Fibroblast of lung (primary cell): ENCODE data around the gene CCL17. TPM values are rescaled to one million over a fixed set of nuclear protein-coding genes. Genes with fewer than 3 reads are reported as not detected.

Experiments used
- DNase-seq, 2 donors: peaks; one replicate each; pipeline versions ENCODE4 v3.0.0 to v3.0.0-alpha.2; 2010; ENCODE audit warnings: low read depth in 2 of 2
- H2AFZ ChIP-seq: 2 replicates; pipeline ENCODE4 v1.5.1; 2012; ENCODE audit warnings: low read length, control low read depth, inconsistent platforms
- H3K27ac ChIP-seq: 2 replicates; pipeline ENCODE4 v1.5.1; 2011; ENCODE audit warnings: low read length, control low read depth; ENCODE audit not compliant: insufficient read depth
- H3K27me3 ChIP-seq: 2 replicates; pipeline ENCODE4 v1.5.1; 2011; ENCODE audit warnings: mild to moderate bottlenecking, low read length; ENCODE audit not compliant: control insufficient read depth, insufficient read depth
- H3K36me3 ChIP-seq: 2 replicates; pipeline ENCODE4 v1.5.1; 2011; ENCODE audit warnings: low read length; ENCODE audit not compliant: control insufficient read depth, insufficient read depth
- H3K4me1 ChIP-seq: 2 replicates; pipeline ENCODE4 v1.5.1; 2011; ENCODE audit warnings: low read length; ENCODE audit not compliant: control insufficient read depth, insufficient read depth; ENCODE audit errors: extremely low read depth
- H3K4me2 ChIP-seq: 2 replicates; pipeline ENCODE4 v1.5.1; 2011; ENCODE audit warnings: low read length, control low read depth; ENCODE audit not compliant: insufficient read depth; ENCODE audit errors: extremely low read depth
- H3K4me3 ChIP-seq, 4 experiments: fragments of 200-600 bp in 1 of 4; sonication (generic) in 1 of 4; replicated peaks in 1 of 4; 2 replicates each; pipeline ENCODE4 v1.5.1; 2011 to 2016; ENCODE audit warnings: low read length in 4 of 4, low read depth in 3 of 4, mild to moderate bottlenecking in 3 of 4, control low read depth in 2 of 4, inconsistent platforms in 1 of 4, mixed read lengths in 1 of 4; ENCODE audit not compliant: insufficient read depth in 1 of 4; ENCODE audit errors: control extremely low read depth in 1 of 4
- H3K79me2 ChIP-seq: 2 replicates; pipeline ENCODE4 v1.5.1; 2012; ENCODE audit warnings: mild to moderate bottlenecking, low read length, inconsistent platforms; ENCODE audit not compliant: control insufficient read depth, insufficient read depth
- H3K9ac ChIP-seq: 2 replicates; pipeline ENCODE4 v1.5.1; 2011; ENCODE audit warnings: mild to moderate bottlenecking, low read length, control low read depth; ENCODE audit not compliant: insufficient read depth
- H3K9me3 ChIP-seq: 2 replicates; pipeline ENCODE4 v1.5.1; 2012; ENCODE audit warnings: low read depth, low read length; ENCODE audit not compliant: control insufficient read depth, insufficient read depth
- H4K20me1 ChIP-seq: 2 replicates; pipeline ENCODE4 v1.5.1; 2011; ENCODE audit warnings: low read length; ENCODE audit not compliant: control insufficient read depth, insufficient read depth; ENCODE audit errors: extremely low read depth
- EZH2 ChIP-seq: IDR thresholded peaks from 2 replicates; pipeline ENCODE4 v1.5.1; 2012; ENCODE audit warnings: low read length, control low read depth, mild to moderate bottlenecking; ENCODE audit errors: missing control alignments
- polyA plus RNA-seq, 2 donors: library from polyadenylated mRNA; depleted of rRNA in 1 of 2; stranded (reverse) in 1 of 2; unstranded in 1 of 2; fragments of >200 nt; gene quantifications; 2 replicates each; pipeline ENCODE4 v1.2.1, GENCODE V29; 2011 to 2012; ENCODE audit warnings: missing spikeins in 1 of 2
- total RNA-seq: library from RNA; depleted of rRNA; stranded (reverse); fragments of >200 nt; gene quantifications from 2 replicates; pipeline ENCODE4 v1.2.1, GENCODE V29; 2014
- TF ChIP-seq, protein P1 (sequence below), 2 donors: IDR thresholded peaks in 1 of 2; conservative IDR thresholded peaks in 1 of 2; 1 replicate in 1 of 2; 2 replicates in 1 of 2; pipeline ENCODE4 v1.5.1; 2011 to 2012; ENCODE audit warnings: low read length in 2 of 2, control low read depth in 1 of 2, inconsistent platforms in 1 of 2, low read depth in 1 of 2, mild to moderate bottlenecking in 1 of 2

Gene CCL17
- total and polyA plus RNA-seq, 2 donors (not counting 1 experiment from before 2014, with no cell fraction given) = not detected

- H3K9me3 ChIP-seq = no peaks in the 10 kb centered on the region
- H3K4me1 ChIP-seq = no peaks in the 10 kb centered on the region
- H3K27me3 ChIP-seq = no peaks in the 10 kb centered on the region
- H2AFZ ChIP-seq = no peak overlapping the region
- no peaks in the 10 kb centered on the region for H3K79me2 ChIP-seq
- H3K27ac ChIP-seq = no peak overlapping the region
- H3K4me3 ChIP-seq = no peak overlapping the region
- TF ChIP-seq EZH2 = no peak
- TF ChIP-seq, protein P1, sequence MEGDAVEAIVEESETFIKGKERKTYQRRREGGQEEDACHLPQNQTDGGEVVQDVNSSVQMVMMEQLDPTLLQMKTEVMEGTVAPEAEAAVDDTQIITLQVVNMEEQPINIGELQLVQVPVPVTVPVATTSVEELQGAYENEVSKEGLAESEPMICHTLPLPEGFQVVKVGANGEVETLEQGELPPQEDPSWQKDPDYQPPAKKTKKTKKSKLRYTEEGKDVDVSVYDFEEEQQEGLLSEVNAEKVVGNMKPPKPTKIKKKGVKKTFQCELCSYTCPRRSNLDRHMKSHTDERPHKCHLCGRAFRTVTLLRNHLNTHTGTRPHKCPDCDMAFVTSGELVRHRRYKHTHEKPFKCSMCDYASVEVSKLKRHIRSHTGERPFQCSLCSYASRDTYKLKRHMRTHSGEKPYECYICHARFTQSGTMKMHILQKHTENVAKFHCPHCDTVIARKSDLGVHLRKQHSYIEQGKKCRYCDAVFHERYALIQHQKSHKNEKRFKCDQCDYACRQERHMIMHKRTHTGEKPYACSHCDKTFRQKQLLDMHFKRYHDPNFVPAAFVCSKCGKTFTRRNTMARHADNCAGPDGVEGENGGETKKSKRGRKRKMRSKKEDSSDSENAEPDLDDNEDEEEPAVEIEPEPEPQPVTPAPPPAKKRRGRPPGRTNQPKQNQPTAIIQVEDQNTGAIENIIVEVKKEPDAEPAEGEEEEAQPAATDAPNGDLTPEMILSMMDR (conservative IDR thresholded peaks at IDR 0.05 in 1 of 2, IDR thresholded peaks at IDR 0.05 in 1 of 2; ENCODE audit: low read depth in 1 of 2, low read length in 2 of 2) = no peak
- H3K9ac ChIP-seq = no peak overlapping the region
- H4K20me1 ChIP-seq = no peaks in the 10 kb centered on the region
- H3K4me2 ChIP-seq = no peak overlapping the region
- no peaks in the 10 kb centered on the region for H3K36me3 ChIP-seq
- no peak for DNase-seq
Measured at GRCh38 chr16:57357330-57358085, 47.1 kb upstream of the CCL17 start.

GRCh38 chr16:57358086-57358420 lies 46.5 kb upstream of the CCL17 start:
- H3K4me2 ChIP-seq = no peak overlapping the region
- H3K79me2 ChIP-seq = no peaks in the 10 kb centered on the region
- H3K27ac ChIP-seq = no peak overlapping the region
- H3K36me3 ChIP-seq = no peaks in the 10 kb centered on the region
- TF ChIP-seq EZH2 = no peak
- TF ChIP-seq, protein P1 (conservative IDR thresholded peaks at IDR 0.05 in 1 of 2, IDR thresholded peaks at IDR 0.05 in 1 of 2; ENCODE audit: low read depth in 1 of 2, low read length in 2 of 2) = no peak
- no peak overlapping the region for H3K9ac ChIP-seq
- no peaks in the 10 kb centered on the region for H3K9me3 ChIP-seq
- H2AFZ ChIP-seq = no peak overlapping the region
- no peaks in the 10 kb centered on the region for H4K20me1 ChIP-seq
- no peak overlapping the region for H3K4me3 ChIP-seq
- no peak for DNase-seq
- H3K27me3 ChIP-seq = no peaks in the 10 kb centered on the region
- no peaks in the 10 kb centered on the region for H3K4me1 ChIP-seq

DNA sequence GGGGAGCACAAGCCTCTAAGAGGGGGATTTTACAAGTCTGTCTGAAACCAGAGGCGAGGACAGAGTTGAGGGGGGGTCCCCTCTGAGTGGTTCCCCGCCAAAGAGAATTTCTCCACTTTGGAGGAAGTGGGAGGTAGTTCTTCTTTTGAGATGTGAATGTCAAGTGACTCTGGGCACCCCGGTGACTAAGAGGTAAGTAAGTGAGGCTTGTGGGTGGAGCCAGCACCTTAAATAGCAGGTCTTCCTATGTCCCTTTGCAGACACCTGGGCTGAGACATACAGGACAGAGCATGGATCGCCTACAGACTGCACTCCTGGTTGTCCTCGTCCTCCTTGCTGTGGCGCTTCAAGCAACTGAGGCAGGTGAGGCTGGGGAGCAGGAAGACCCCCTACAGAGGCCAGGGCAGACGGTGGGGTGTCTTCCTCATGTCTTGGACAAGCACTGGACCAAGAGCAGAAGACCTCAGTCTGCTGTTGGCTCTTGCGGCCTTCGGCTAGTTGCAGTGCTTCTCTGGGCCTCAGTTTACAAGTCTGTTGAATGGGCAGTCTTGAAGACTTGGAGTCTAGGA lies 46.0 kb upstream of the CCL17 start, which contains the start of gene CCL22:
Gene CCL22 (plus strand): TSS at position 257 of the 569 bp plus-strand sequence. CDS start 34 bp downstream, at position 291.
- Histone ChIP-seq H3K4me3 (no peak within 1 kb of the TSS), H2AFZ (no peak within 1 kb of the TSS), H3K27me3 (no peaks in the 10 kb centered on the region), H3K4me2 (no peak within 1 kb of the TSS), H3K9ac (no peak within 1 kb of the TSS), H4K20me1 (no peaks in the 10 kb centered on the region), H3K9me3 (no peaks in the 10 kb centered on the region), H3K36me3 (no peaks in the 10 kb centered on the region), H3K4me1 (no peaks in the 10 kb centered on the region), H3K79me2 (no peaks in the 10 kb centered on the region), H3K27ac (no peak within 1 kb of the TSS)
- no peak for TF ChIP-seq EZH2
- TF ChIP-seq, protein P1 (conservative IDR thresholded peaks at IDR 0.05 in 1 of 2, IDR thresholded peaks at IDR 0.05 in 1 of 2; ENCODE audit: low read depth in 1 of 2, low read length in 2 of 2) = no peak
- no peak for DNase-seq
